Subcutaneous abdominal adipose tissue (tissue), 5 donors: ENCODE data around the gene KLK13.

Experiments
- H3K27ac ChIP-seq: one replicate; pipeline ENCODE4 v1.7.0; 2013; ENCODE audit warnings: low read depth, mild to moderate bottlenecking, inconsistent platforms, low read length, moderate library complexity
- H3K27me3 ChIP-seq, 5 donors: one replicate each; pipeline ENCODE4 v1.7.0; 2013; ENCODE audit warnings: low read length in 5 of 5, inconsistent platforms in 1 of 5; ENCODE audit not compliant: control insufficient read depth in 5 of 5, insufficient read depth in 4 of 5
- H3K36me3 ChIP-seq, 5 donors: one replicate each; pipeline ENCODE4 v1.7.0; 2013; ENCODE audit warnings: low read length in 5 of 5; ENCODE audit not compliant: control insufficient read depth in 5 of 5, insufficient read depth in 5 of 5
- H3K4me1 ChIP-seq, 5 donors: one replicate each; pipeline ENCODE4 v1.7.0; 2013; ENCODE audit warnings: low read length in 5 of 5, mild to moderate bottlenecking in 3 of 5, moderate library complexity in 1 of 5; ENCODE audit not compliant: control insufficient read depth in 5 of 5, insufficient read depth in 5 of 5
- H3K4me3 ChIP-seq, 5 donors: one replicate each; pipeline ENCODE4 v1.7.0; 2013; ENCODE audit warnings: low read length in 5 of 5, low read depth in 1 of 5
- H3K9ac ChIP-seq, 5 donors: one replicate each; pipeline ENCODE4 v1.7.0; 2013; ENCODE audit warnings: low read length in 5 of 5, mild to moderate bottlenecking in 4 of 5, moderate library complexity in 3 of 5
- H3K9me3 ChIP-seq, 5 donors: one replicate each; pipeline ENCODE4 v1.7.0; 2013; ENCODE audit warnings: low read length in 5 of 5; ENCODE audit not compliant: control insufficient read depth in 5 of 5
- donor health status: healthy.
- donor health status: healthy.
- donor health status: healthy.
- donor health status: healthy.
- donor health status: healthy.

Gene KLK13

GRCh38 chr19:51093101-51093500 is 28.2 kb upstream of the KLK13 start:
- Histone ChIP-seq H3K4me3 (no peak overlapping the region), H3K9ac (peak overlapping the region in 1 of 5 donors; percentile 5), H3K4me1 (peaks cover 0 to 8% (median 2%) of the 10 kb centered on the region in 5 donors), H3K27me3 (peaks cover 0 to 6% (median 0%) of the 10 kb centered on the region in 5 donors), H3K9me3 (no peaks in the 10 kb centered on the region), H3K27ac (no peak overlapping the region), H3K36me3 (peaks cover 0 to 7% (median 5%) of the 10 kb centered on the region in 5 donors)

GRCh38 chr19:51091895-51092873 is 27.3 kb upstream of the KLK13 start:
- Histone ChIP-seq H3K27ac (no peak overlapping the region), H3K9me3 (no peaks in the 10 kb centered on the region), H3K27me3 (peaks cover 0 to 6% (median 0%) of the 10 kb centered on the region in 5 donors), H3K4me3 (no peak overlapping the region), H3K9ac (peak overlapping the region in 1 of 5 donors; percentile 5), H3K4me1 (peaks cover 0 to 6% (median 0%) of the 10 kb centered on the region in 5 donors), H3K36me3 (peaks cover 0 to 2% (median 0%) of the 10 kb centered on the region in 5 donors)

GRCh38 chr19:51091126-51091525 is 26.2 kb upstream of the KLK13 start:
- Histone ChIP-seq H3K27ac (no peak overlapping the region), H3K4me3 (no peak overlapping the region), H3K9me3 (no peaks in the 10 kb centered on the region), H3K27me3 (peaks cover 0 to 11% (median 0%) of the 10 kb centered on the region in 5 donors), H3K9ac (no peak overlapping the region), H3K36me3 (peaks cover 0 to 2% (median 0%) of the 10 kb centered on the region in 5 donors), H3K4me1 (no peaks in the 10 kb centered on the region)

GRCh38 chr19:51090471-51090870 is 25.6 kb upstream of the KLK13 start:
- H3K27me3 ChIP-seq = peaks cover 0 to 11% (median 0%) of the 10 kb centered on the region in 5 donors
- no peaks in the 10 kb centered on the region for H3K9me3 ChIP-seq
- H3K27ac ChIP-seq = no peak overlapping the region
- H3K4me1 ChIP-seq = no peaks in the 10 kb centered on the region
- H3K4me3 ChIP-seq = no peak overlapping the region
- H3K36me3 ChIP-seq = peaks cover 0 to 2% (median 0%) of the 10 kb centered on the region in 5 donors
- H3K9ac ChIP-seq = no peak overlapping the region

GRCh38 chr19:51089786-51090185 is 24.9 kb upstream of the KLK13 start:
- peaks cover 0 to 11% (median 0%) of the 10 kb centered on the region in 5 donors for H3K27me3 ChIP-seq
- no peaks in the 10 kb centered on the region for H3K9me3 ChIP-seq
- H3K4me1 ChIP-seq = no peaks in the 10 kb centered on the region
- H3K4me3 ChIP-seq = no peak overlapping the region
- H3K9ac ChIP-seq = no peak overlapping the region
- H3K36me3 ChIP-seq = peaks cover 0 to 2% (median 0%) of the 10 kb centered on the region in 5 donors
- H3K27ac ChIP-seq = no peak overlapping the region

GRCh38 chr19:51086153-51086850 is 21.4 kb upstream of the KLK13 start:
- H3K27me3 ChIP-seq = peaks cover 3 to 26% (median 13%) of the 10 kb centered on the region in 5 donors
- H3K27ac ChIP-seq = no peak overlapping the region
- peaks cover 0 to 2% (median 0%) of the 10 kb centered on the region in 5 donors for H3K36me3 ChIP-seq
- no peak overlapping the region for H3K4me3 ChIP-seq
- no peaks in the 10 kb centered on the region for H3K9me3 ChIP-seq
- no peaks in the 10 kb centered on the region for H3K4me1 ChIP-seq
- no peak overlapping the region for H3K9ac ChIP-seq

- Histone ChIP-seq H3K27me3 (peaks cover 3 to 23% (median 13%) of the 10 kb centered on the region in 5 donors), H3K27ac (no peak overlapping the region), H3K9me3 (no peaks in the 10 kb centered on the region), H3K4me3 (no peak overlapping the region), H3K4me1 (peaks cover 0 to 3% (median 0%) of the 10 kb centered on the region in 5 donors), H3K9ac (no peak overlapping the region), H3K36me3 (peaks cover 0 to 2% (median 0%) of the 10 kb centered on the region in 5 donors)
Observed at GRCh38 chr19:51084505-51084904, 19.6 kb upstream of the KLK13 start.

GRCh38 chr19:51083783-51084182 is 18.9 kb upstream of the KLK13 start:
- no peak overlapping the region for H3K4me3 ChIP-seq
- no peaks in the 10 kb centered on the region for H3K9me3 ChIP-seq
- H3K27ac ChIP-seq = no peak overlapping the region
- H3K36me3 ChIP-seq = peaks cover 0 to 2% (median 0%) of the 10 kb centered on the region in 5 donors
- no peak overlapping the region for H3K9ac ChIP-seq
- peaks cover 3 to 20% (median 13%) of the 10 kb centered on the region in 5 donors for H3K27me3 ChIP-seq
- H3K4me1 ChIP-seq = peaks cover 0 to 4% (median 0%) of the 10 kb centered on the region in 5 donors

GRCh38 chr19:51083181-51083580 is 18.3 kb upstream of the KLK13 start:
- H3K36me3 ChIP-seq = peaks cover 0 to 2% (median 0%) of the 10 kb centered on the region in 5 donors
- H3K4me3 ChIP-seq = no peak overlapping the region
- H3K27me3 ChIP-seq = peaks cover 3 to 24% (median 13%) of the 10 kb centered on the region in 5 donors

More at GRCh38 chr19:51083181-51083580, 18.3 kb upstream of the KLK13 start:
- no peak overlapping the region for H3K27ac ChIP-seq
- H3K4me1 ChIP-seq = peaks cover 0 to 4% (median 0%) of the 10 kb centered on the region in 5 donors
- H3K9ac ChIP-seq = no peak overlapping the region
- H3K9me3 ChIP-seq = no peaks in the 10 kb centered on the region
